Uterus (tissue), 2 donors: ENCODE data around the gene ADIPOQ.
A peak's percentile ranks its signal among the peaks of the same experiment; 100 is the strongest.

ENCODE experiments used
- CTCF ChIP-seq, 4 experiments: fragments of 200-600 bp in 2 of 4; fragments of 450-650 bp in 2 of 4; sonication (generic) in 2 of 4; IDR thresholded peaks; one replicate each; pipeline ENCODE4 v1.5.1; 2016 to 2019; ENCODE audit warnings: antibody characterized with exemption in 4 of 4, mild to moderate bottlenecking in 2 of 4, moderate library complexity in 1 of 4
- POLR2A ChIP-seq, 2 donors: fragments of 450-650 bp; IDR thresholded peaks; one replicate each; pipeline ENCODE4 v1.6.1; 2016; ENCODE audit warnings: antibody characterized with exemption in 2 of 2, mild to moderate bottlenecking in 1 of 2, moderate library complexity in 1 of 2

DNA sequence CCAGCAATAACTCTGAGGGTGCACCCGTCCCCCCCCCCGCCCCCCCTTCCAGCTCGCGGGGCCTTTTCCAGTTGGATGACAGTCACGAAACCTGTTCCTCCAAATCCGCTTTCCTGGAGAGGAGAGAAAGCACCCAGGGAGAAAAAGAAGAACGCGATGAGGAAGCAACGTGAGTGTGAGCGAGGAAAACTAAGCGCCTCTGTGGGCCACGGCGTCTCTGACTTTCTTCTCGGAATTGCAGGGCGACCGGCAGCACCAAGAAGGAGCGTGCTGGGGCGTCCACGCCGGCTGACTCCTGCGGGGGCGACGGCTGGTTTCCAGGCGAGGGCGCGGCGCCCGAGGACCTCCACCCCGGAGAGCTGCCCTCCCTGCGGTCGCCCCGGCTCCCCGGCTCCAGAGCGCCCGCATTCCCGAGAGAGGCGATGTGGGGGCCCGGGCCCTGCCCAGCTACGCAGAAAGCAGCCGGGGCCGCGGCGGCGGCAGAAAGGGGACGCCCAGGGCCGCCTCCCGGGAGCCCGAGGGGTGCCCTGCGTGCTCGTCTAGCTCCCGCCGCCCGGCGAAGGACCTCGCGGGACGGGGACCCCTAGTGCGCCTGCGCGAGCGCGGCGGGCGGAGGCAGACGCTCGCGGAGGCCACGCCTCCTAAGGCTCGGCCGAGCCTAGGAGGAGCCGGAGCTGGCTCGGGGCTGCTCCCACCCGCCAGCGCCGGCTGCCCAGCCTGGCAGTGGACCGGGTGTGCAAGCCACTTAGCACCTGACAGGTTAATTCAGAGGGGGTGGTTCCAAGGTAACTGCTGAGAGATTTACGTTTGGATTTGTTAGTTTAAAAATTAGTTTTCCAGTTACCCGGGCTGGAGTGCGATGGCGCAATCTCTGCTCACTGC is 15.3 kb upstream of the ADIPOQ start:
- TF ChIP-seq POLR2A (IDR thresholded peaks at IDR 0.05) (peak; percentile 8 to 42), CTCF (IDR thresholded peaks at IDR 0.05) (no peak)
